Islet of Langerhans (tissue), 1 donor: ENCODE data around the gene SMAD6.

Experiments used
- FAIRE-seq: peaks from one replicate; lab custom pipeline; 2011; peaks lifted over from hg19 to GRCh38; lab: Jason Lieb, UNC

SMAD6 gene

GRCh38 chr15:66704019-66704802, 2.2 kb downstream of the SMAD6 start:
- no peak for FAIRE-seq

GRCh38 chr15:66704803-66705153, 2.7 kb downstream of the SMAD6 start:
- FAIRE-seq: no peak

GRCh38 chr15:66705277-66706146, 3.5 kb downstream of the SMAD6 start:
- FAIRE-seq: no peak

- no peak for FAIRE-seq
Observed at GRCh38 chr15:66706225-66706732, 4.2 kb downstream of the SMAD6 start.

- no peak for FAIRE-seq
Observed at GRCh38 chr15:66706840-66707239, 4.8 kb downstream of the SMAD6 start.

GRCh38 chr15:66707310-66708082, 5.5 kb downstream of the SMAD6 start:
- no peak for FAIRE-seq

GRCh38 chr15:66708389-66708788, 6.4 kb downstream of the SMAD6 start:
- no peak for FAIRE-seq

- no peak for FAIRE-seq
Observed at GRCh38 chr15:66709884-66710283, 7.8 kb downstream of the SMAD6 start.

- FAIRE-seq: no peak
Observed at GRCh38 chr15:66711260-66711659, 9.2 kb downstream of the SMAD6 start.

GRCh38 chr15:66711862-66712261, 9.8 kb downstream of the SMAD6 start:
- no peak for FAIRE-seq

- FAIRE-seq: no peak
Observed at GRCh38 chr15:66713843-66714508, 11.9 kb downstream of the SMAD6 start.

- FAIRE-seq: no peak
Observed at GRCh38 chr15:66714543-66714981, 12.5 kb downstream of the SMAD6 start.

GRCh38 chr15:66715181-66715624, 13.2 kb downstream of the SMAD6 start:
- no peak for FAIRE-seq

GRCh38 chr15:66715720-66716655, 14.0 kb downstream of the SMAD6 start:
- no peak for FAIRE-seq

GRCh38 chr15:66716656-66717020, 14.6 kb downstream of the SMAD6 start:
- FAIRE-seq: no peak

GRCh38 chr15:66718220-66718988, 16.4 kb downstream of the SMAD6 start:
- FAIRE-seq: no peak

GRCh38 chr15:66719471-66719870, 17.4 kb downstream of the SMAD6 start:
- no peak for FAIRE-seq

- no peak for FAIRE-seq
Observed at GRCh38 chr15:66720206-66721010, 18.4 kb downstream of the SMAD6 start.

GRCh38 chr15:66721020-66721419, 19.0 kb downstream of the SMAD6 start:
- FAIRE-seq: no peak
